GF-D8 (cell line): Measurements from ENCODE around the gene LCLAT1.
A peak's percentile ranks its signal among the peaks of the same experiment; 100 is the strongest.
"Not testable (repeated sequence)": the region's sequence is repeated elsewhere in the genome, so short reads cannot be mapped to it uniquely, and the experiment has no call there.

Experiments
- DNase-seq: peaks from one replicate; lab custom pipeline; 2025; lab: John Stamatoyannopoulos, UW

The LCLAT1 gene

DNA sequence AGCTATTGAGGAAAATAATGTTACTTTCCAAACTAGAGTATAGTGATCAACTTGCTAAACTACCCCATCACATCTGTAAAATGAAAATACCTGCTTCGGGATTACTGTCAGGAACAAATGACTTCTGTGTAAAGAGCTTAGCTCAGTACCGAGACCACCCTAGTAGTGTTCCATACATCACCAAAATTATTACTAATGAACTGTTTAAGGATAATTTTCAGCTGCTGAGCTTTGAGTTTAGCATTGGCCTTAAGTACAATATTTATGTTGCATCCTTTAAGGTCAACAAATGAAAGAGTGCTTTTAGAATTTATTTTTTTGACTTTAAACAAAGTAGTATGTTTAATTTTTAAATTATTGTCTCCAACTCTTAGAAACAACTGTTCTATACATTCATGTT is 144.1 kb downstream of the LCLAT1 start:
- DNase-seq: no peak

DNA sequence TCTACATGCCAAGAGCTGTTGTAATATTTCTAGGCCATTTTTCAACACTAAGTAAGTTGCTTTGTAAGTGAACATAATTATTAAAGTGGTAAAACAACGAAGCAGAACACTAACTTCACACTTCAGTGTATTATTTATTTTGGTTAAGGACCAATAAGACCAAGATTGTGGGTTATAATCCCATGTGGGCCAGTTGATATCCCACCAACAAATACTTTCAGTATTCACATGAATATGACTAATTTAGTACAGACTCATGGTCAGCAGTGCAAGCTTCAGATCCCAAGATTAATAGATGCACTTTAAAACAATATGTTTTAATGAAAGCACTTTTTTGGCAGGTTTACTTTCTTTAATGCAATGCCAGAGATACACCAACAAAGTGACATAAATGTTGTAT is 154.3 kb downstream of the LCLAT1 start:
- no peak for DNase-seq

DNA sequence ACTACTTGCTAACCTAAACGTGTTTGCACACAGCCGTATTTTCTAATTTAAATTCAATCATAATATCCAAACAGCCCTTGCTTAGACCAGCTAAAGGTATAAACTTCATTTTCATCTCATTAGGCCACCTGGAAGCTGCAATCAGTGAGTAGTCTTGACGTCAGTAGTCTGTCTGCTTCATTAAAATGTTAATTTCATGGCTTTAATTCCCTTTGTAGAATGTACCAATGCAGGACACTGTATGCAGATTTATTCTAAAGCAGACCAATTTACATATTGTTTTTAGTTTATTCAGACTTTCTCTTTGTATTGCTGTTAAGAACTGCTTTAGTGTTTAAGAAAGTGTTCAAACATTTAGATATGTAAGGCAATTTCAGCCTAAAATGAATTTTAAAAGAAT is 158.2 kb downstream of the LCLAT1 start:
- DNase-seq: no peak

- no peak for DNase-seq
These were observed 161.6 kb downstream of the LCLAT1 start for GRCh38 chr2:30608643-30609042.

DNA sequence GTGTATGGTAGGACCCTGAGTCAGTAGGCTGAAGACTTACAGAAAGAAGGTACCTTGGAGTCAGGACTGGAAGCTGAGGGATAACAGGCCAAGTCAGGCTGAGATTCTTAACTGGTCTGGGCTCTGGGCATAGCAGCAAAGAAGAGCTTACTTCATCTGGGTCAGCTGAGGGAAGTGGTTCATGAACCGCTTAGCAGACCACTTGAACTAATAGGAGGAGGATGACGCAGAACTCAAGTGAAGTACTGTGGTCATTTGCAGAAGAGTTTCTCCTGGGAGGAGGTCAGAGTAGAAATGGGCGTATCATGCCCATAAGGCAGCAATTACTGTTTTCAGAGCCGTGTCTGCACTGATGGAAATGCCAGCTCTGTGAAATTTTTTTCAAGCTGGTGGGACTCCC is 164.5 kb downstream of the LCLAT1 start:
- DNase-seq: no peak

- DNase-seq: no peak
These were observed 165.3 kb downstream of the LCLAT1 start for GRCh38 chr2:30612371-30612770.

DNA sequence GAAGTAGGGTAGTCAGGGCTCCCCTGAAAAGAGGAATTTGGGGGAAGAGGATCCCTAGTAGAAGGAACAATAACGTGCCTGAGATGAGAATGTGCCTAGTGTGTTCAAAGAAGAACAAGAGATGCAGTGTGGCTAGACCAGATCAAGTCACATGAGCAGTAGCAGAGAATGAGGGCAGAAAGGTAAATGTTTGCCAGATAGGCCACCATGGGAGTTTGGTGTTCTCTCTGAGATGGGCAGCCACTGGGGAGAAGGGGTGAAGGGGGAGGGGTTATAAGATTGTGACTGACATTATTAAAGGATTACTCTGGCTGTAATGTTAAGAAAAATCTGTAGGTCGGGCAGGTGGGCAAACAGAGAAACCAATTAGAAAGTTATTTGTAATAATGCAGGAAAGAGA is 166.0 kb downstream of the LCLAT1 start:
- no peak for DNase-seq

DNA sequence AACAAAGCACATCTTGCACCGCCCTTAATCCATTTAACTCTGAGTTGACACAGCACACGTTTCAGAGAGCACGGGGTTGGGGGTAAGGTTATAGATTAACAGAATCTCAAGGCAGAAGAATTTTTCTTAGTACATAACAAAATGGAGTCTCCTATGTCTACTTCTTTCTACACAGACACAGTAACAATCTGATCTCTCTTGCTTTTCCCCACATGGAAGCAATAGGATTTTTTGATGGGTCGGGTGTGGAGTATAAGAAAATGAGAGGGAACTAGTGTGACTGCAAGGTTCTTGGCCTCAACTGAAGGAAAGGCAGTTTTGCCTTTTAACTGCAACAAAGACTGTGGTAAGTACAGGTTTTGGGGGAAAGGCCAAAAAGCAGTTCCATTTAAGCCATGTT is 167.2 kb downstream of the LCLAT1 start:
- DNase-seq: not testable (repeated sequence)

GRCh38 chr2:30615926-30616325 is 168.9 kb downstream of the LCLAT1 start:
- no peak for DNase-seq

GRCh38 chr2:30620102-30620501 is 173.1 kb downstream of the LCLAT1 start:
- DNase-seq: no peak

GRCh38 chr2:30621836-30622235 is 174.8 kb downstream of the LCLAT1 start:
- DNase-seq: no peak

DNA sequence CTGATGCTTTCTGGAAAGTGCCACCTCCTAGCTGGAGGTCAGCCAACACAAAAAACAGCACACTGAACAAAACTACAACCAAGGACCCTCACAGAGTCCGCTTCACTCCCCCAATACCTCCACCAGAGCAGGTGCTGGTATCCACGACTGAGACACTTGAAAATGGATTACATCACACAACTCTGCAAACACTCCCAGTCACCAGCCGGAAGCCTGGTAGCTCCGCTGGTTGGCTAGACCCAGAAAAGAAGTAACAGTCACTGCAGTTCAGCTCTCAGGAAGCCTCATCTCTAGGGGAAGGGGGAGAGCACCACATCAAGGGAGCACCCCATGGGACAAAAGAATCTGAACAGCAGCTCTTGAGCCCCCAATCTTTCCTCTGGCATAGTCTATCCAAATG is 175.4 kb downstream of the LCLAT1 start:
- DNase-seq: no peak

- DNase-seq: no peak
These were observed 178.2 kb downstream of the LCLAT1 start for GRCh38 chr2:30625276-30625675.

DNA sequence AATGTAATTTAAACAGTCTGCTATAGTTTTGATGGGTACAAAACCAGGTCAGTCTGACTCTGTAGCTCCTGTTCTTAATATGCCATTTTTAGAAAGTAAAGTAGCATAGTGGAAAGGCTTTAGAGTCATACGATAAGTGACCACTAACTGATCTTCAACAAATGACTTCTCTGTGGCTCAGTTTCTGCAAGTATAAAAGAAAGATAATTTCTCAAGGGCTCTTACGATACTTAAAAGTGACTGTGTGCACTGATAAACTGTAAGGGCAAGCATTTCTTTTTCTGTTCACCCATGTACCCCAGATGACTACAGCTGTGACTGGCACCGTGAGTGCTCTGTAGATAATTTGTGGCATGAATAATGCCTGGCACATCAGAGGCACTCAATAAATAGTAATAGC is 178.7 kb downstream of the LCLAT1 start:
- no peak for DNase-seq

GRCh38 chr2:30626397-30626796 is 179.4 kb downstream of the LCLAT1 start:
- no peak for DNase-seq

- DNase-seq: no peak
These were observed 180.1 kb downstream of the LCLAT1 start for GRCh38 chr2:30627151-30627550.

DNA sequence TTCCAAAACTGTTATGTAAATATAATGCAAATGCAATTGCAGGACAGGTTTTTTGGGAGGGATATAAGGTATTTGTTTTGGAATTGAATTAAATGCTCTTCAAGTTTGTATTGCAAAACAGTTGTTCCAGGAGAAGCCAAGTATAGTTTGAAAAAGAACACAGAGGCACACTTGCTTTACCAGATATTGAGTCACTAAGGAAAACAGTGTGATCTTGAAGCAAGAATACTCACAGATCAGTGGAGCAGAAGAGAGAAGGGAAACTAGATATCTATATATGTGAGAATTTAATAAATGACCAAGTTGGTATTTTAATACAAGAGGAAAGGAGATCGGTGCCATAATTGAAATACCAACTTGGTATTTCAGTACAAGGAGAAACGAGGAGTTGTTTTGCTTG is 181.3 kb downstream of the LCLAT1 start:
- no peak for DNase-seq

DNA sequence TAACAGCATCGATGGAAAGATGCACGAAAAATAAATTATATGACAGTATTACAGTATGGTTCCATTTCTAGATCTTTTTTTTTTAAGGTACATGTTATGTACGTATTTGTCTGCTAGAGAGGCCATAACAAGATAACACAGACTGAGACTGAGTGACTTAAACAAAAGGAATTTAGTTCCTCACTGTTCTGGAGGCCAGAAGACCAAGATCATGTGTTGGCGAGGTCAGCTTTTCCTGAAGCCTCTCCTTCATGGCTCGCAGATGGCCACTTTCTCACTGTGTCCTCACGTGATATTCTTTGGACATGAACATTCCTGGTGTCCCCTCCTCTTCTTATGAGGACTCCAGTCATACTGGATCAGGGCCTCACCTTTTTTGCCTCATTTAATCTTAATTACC is 182.8 kb downstream of the LCLAT1 start:
- no peak for DNase-seq

GRCh38 chr2:30631051-30631671 is 184.1 kb downstream of the LCLAT1 start:
- DNase-seq: peak; percentile 46

GRCh38 chr2:30633039-30633438 is 186.0 kb downstream of the LCLAT1 start:
- no peak for DNase-seq

GRCh38 chr2:30636311-30636710 is 189.3 kb downstream of the LCLAT1 start:
- peak; percentile 16 for DNase-seq

- DNase-seq: no peak
These were observed 192.8 kb downstream of the LCLAT1 start for GRCh38 chr2:30639836-30640235.

DNA sequence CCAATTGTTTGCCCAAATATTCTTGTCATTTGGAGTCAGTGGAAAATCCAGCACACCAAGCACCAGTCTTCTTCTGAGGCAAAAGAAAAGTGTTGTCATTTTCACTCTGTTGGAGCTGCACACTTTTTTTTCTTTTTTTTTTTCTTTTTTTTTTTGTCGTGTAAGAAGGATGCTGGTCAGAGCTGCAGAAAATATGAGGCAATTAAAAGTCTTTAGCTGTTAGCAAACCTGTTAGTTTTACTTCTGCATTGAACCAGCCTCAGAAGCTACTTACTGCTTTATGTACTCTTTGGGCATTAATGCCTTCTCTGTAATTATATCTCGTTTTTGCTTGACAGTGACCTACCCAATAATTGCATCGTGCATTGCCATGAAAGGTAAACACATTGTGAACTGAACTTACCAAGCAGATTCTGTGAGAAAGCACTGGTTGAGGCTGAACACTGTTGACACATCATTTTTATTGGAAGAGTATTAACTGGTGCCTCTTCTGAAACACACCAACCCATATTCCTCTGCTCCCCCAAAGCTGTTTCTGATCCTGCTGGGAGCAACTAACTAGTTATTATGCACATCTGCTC is 194.8 kb downstream of the LCLAT1 start:
- DNase-seq: no peak

- not testable (repeated sequence) for DNase-seq
These were observed 196.0 kb downstream of the LCLAT1 start for GRCh38 chr2:30643013-30643412.
